ENCODE data around the gene GRM2. TPM values are rescaled to one million over a fixed set of nuclear protein-coding genes. Genes with fewer than 3 reads are reported as not detected.

Gene GRM2
- total and polyA plus RNA-seq, 2 of the 8 experiments (the other 6 are each of a cell fraction or from before 2014, with no cell fraction given) = 3.9 to 10.5 TPM

- Histone ChIP-seq H3K36me3 (ENCODE audit: control insufficient read depth in 2 of 4, insufficient read depth in 4 of 4, low read length in 3 of 4) (no peaks in the 10 kb centered on the region), H2AK5ac (ENCODE audit: low read depth, low read length) (no peak overlapping the region), H2BK12ac (ENCODE audit: low read depth, low read length) (no peak overlapping the region), H3K9me3 (ENCODE audit: insufficient read depth in 2 of 2, low read depth in 1 of 2, low read length in 1 of 2) (no peaks in the 10 kb centered on the region), H3K27me3 (replicated peaks in 1 of 4; ENCODE audit: control insufficient read depth in 3 of 4, extremely low read depth in 1 of 4, insufficient read depth in 3 of 4, low read length in 3 of 4) (no peaks in the 10 kb centered on the region), H2BK120ac (replicated peaks; ENCODE audit: low read depth, low read length) (no peak overlapping the region), H4K5ac (ENCODE audit: insufficient read length, low read depth, low read length) (no peak overlapping the region), H3K14ac (ENCODE audit: insufficient read length) (no peak overlapping the region), H3K4me3 (ENCODE audit: extremely low read depth in 1 of 4, insufficient read depth in 2 of 4, low read depth in 3 of 4, low read length in 4 of 4) (no peak overlapping the region), H2AFZ (ENCODE audit: low read length) (no peak overlapping the region), H2BK5ac (ENCODE audit: low read depth, low read length) (no peak overlapping the region), H4K91ac (replicated peaks; ENCODE audit: insufficient read length, low read length) (no peak overlapping the region), H3K79me1 (ENCODE audit: low read depth, low read length) (no peaks in the 10 kb centered on the region), H3K79me2 (ENCODE audit: control insufficient read depth in 1 of 2, insufficient read depth in 2 of 2, low read length in 2 of 2) (no peaks in the 10 kb centered on the region), H3K4me1 (replicated peaks in 1 of 4; ENCODE audit: control insufficient read depth in 3 of 4, insufficient read depth in 4 of 4, low read length in 3 of 4) (no peaks in the 10 kb centered on the region; a peak in 1 of 7 replicates), H3K4ac (replicated peaks; ENCODE audit: insufficient read length, low read depth, low read length) (no peak overlapping the region), H3K27ac (ENCODE audit: low read depth, low read length) (no peak overlapping the region), H2BK20ac (ENCODE audit: low read length) (no peak overlapping the region), H3K56ac (replicated peaks; ENCODE audit: insufficient read length, low read depth, low read length) (no peak overlapping the region), H3K23ac (ENCODE audit: insufficient read length) (no peak overlapping the region), H2BK15ac (ENCODE audit: low read length) (no peak overlapping the region), H4K20me1 (replicated peaks in 1 of 2; ENCODE audit: control insufficient read depth in 1 of 2, insufficient read depth in 2 of 2, low read length in 2 of 2) (peaks cover 0 to 3% of the 10 kb centered on the region in 2 experiments), H3K23me2 (ENCODE audit: low read depth, low read length) (peaks cover 2% of the 10 kb centered on the region; the same call in 1 of the 2 replicates), H3K18ac (ENCODE audit: extremely low read depth, low read length) (no peak overlapping the region), H3K4me2 (ENCODE audit: insufficient read depth in 1 of 2, low read depth in 2 of 2, low read length in 2 of 2) (no peak overlapping the region), H4K8ac (ENCODE audit: extremely low read depth, insufficient read depth, low read length) (no peak overlapping the region; the same call in 1 of the 2 replicates), H3K9ac (replicated peaks in 1 of 4; ENCODE audit: extremely low read depth in 1 of 4, low read depth in 3 of 4, low read length in 3 of 4) (no peak overlapping the region)
- ChIA-PET CTCF (ENCODE audit: partially characterized antibody) (interaction anchor here (0.6 to 4.4 kb wide), 44 partner anchors 9 to 633 kb away, joined by 3 to 108 read pairs (median 4); partner anchors contain the start of gene GRM2), POLR2A (ENCODE audit: partially characterized antibody) (interaction anchor here (1.1 to 1.7 kb wide), 4 partner anchors 79 to 330 kb away, joined by 3 to 7 read pairs (median 3); no protein-coding TSS in a partner anchor)
- TF ChIP-seq NRF1 (IDR thresholded peaks at IDR 0.05; ENCODE audit: low read depth, low read length) (no peak), CTCF (IDR thresholded peaks at IDR 0.05; ENCODE audit: control extremely low read depth in 1 of 3, insufficient read depth in 1 of 3, low read depth in 1 of 3, low read length in 3 of 3) (peak in 1 of 3 experiments; percentile 29; a peak in 1 of 4 replicates)
- DNase-seq (ENCODE audit: low read depth in 1 of 2, low spot score in 2 of 2) (no peak), FAIRE-seq (no peak)
- WGBS, 2 experiments (ENCODE audit: extremely low coverage in 1 of 2, insufficient coverage in 1 of 2, insufficient read length in 1 of 2, insufficient replicate concordance in 2 of 2, low coverage in 1 of 2, low lambda C conversion rate in 2 of 2, missing lambda C conversion rate in 1 of 2) = 88% methylated on average over 5 of the region's 5 CpGs; no CpG with 5 or more reads in 1 of the 2 experiments
Observed at GRCh38 chr3:51719410-51720025, 12.7 kb downstream of the GRM2 start.

Measured in H1 (cell line).